GM21423 (cell line): Measurements from ENCODE around the gene CFD.

Source experiments
- ATAC-seq: cut with Tn5 transposase; IDR thresholded peaks from one replicate; pipeline ENCODE4 v1.9.1; 2021; ENCODE audit warnings: mild to moderate bottlenecking, moderate library complexity; ENCODE audit not compliant: unreplicated experiment

The CFD gene

DNA sequence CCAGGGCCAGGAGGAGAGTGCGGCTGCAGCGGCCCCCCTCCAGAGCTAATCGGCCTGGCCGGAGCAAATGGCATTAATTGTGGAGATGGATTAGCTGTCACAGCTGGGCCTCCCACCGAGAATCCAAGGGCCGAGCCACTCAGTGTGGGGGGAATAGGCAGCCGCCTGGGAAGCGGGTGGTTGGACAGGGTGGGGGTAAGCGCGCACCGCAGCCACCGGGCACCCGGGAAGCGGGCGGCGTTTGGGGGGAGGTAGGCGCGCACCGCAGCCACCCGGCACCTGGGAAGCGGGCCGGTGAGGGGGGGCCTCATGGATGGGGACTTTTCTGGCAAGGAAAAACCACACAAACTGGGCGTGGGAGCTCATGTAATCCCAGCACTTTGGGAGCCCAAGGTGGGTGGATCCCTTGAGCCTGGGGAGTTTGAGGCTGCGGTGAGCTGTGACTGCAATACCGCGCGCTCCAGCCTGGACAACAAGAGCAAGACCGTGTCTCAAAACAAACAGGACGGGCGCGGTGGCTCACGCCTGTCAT lies 43.9 kb downstream of the CFD start:
- no peak for ATAC-seq

GRCh38 chr19:904545-904944 lies 45.1 kb downstream of the CFD start:
- ATAC-seq: no peak

GRCh38 chr19:906480-906879 lies 47.0 kb downstream of the CFD start:
- no peak for ATAC-seq

DNA sequence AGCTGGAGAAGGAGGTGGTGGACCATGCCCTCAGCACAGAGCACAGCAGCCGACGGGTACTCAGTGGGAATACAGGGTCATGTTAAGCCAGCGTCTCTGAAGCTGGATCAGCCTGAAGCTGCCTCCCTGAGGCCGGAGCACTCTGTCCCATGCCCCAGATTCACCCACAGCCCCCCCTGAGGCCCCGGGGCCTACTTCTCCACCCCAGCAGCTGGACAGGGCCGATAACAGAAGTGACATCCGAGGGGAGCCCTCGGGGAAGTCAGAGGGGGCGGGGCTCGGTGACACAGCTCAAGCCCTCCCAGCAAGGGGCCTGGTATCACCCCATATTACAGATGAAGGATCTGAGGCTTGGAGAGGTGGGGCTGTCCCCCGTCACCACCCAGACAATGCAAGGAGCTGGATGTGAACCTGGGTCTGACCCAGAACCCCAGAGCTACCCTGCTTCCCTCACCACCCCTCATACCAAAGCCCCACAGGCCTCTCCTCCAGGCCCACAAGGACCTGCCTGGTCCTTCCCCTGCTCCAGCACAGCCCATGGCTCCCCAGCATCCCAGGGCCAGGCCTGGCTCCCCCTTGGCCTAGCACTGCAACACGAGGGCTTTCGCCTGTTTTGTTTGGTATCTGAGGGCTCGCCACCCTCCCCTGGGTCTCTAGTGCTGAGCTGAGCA lies 47.9 kb downstream of the CFD start:
- ATAC-seq: no peak

DNA sequence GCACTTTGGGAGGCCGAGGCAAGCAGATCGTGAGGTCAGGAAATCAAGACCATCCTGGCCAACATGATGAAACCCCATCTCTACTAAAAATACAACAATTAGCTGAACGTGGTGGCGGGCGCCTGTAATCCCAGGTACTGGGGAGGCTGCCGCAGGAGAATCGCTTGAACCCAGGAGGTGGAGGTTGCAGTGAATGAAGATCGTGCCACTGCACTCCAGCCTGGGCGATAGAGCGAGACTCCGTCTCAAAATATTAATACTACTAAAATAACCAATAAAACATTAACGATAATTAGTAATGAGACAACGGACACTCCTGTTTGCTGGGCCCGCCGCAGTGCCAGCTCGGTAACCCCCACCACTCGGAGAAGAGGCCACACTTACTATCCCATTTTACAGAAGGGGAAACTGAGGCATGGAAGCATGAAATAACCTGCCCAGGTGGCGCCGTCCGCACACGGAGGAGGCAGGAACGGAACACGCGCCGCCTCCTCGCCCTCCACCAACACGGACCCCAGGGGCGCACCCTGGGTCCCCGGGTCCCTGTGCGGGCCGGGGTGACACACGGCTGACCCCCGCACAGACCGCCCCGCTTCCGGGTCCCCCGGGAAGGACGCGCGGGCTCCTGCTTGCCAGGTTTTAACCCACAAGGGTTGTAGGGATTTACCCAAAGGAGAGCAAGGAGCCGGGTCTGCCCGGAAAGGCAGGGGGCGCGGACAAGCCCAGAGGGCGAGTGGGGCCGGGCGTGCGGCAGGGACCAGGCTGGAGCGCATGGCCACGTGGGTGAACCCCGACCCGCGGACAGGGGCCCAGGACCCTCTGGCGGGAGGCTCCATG lies 52.0 kb downstream of the CFD start:
- ATAC-seq: no peak

DNA sequence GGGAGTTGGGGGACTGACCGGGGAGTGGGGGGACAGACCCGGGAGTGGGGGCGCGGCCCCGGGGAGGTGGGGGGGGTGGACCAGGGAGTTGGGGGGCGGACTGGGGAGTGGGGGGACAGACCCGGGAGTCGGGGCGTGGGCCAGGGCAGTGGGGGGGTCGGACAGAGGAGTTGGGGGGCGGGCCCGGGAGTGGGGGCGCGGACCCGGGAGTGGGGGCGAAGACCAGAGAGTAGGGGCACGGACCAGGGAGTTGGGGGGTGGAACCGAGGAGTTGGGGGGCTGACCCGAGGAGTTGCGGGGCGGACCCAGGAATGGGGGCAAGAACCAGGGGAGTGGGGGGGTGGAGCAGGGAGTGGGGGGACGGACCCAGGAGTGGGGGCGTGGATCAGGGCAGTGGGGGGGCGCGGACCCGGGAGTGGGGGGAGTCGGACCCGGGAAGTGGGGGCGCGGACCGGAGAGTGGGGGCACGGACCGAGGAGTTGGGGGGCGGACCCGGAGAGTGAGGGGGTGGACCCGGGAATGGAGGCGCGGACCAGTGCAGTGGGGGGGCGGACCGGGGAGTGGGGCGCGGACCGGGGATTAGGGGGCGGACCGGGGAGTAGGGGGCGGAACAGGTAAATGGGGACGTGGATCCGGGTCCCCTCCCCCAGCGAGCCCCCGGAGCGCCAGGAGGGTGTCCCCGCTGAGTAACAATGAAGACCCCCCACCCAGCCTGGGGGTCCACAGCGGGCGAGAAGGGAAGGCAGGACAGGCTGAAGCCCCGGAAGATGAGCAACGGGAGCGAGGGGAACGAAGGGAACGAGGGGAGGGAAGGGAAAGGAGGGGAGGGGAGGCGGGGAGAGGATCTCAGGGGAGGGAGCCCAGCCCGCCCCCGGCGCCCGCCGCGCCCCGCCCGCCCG lies 53.0 kb downstream of the CFD start:
- ATAC-seq: no peak
